Ishikawa (cell line): ENCODE measurements around the gene FARS2.

Experiments
- CEBPB ChIP-seq: IDR thresholded peaks from 2 replicates; pipeline ENCODE4 v1.6.1; 2012
- CREB1 ChIP-seq: IDR thresholded peaks from 2 replicates; pipeline ENCODE4 v1.6.1; 2012; ENCODE audit warnings: low read depth
- EGR1 ChIP-seq: IDR thresholded peaks from 2 replicates; pipeline ENCODE4 v1.6.1; 2012
- EP300 ChIP-seq: IDR thresholded peaks from 2 replicates; pipeline ENCODE4 v1.6.1; 2012; ENCODE audit warnings: borderline replicate concordance
- FOXM1 ChIP-seq: IDR thresholded peaks from 2 replicates; pipeline ENCODE4 v1.6.1; 2012; ENCODE audit warnings: low read depth, borderline replicate concordance
- NFIC ChIP-seq: IDR thresholded peaks from 2 replicates; pipeline ENCODE4 v1.6.1; 2012
- RAD21 ChIP-seq: IDR thresholded peaks from 2 replicates; pipeline ENCODE4 v1.6.1; 2012; ENCODE audit warnings: low read depth
- TAF1 ChIP-seq: IDR thresholded peaks from 2 replicates; pipeline ENCODE4 v1.6.1; 2012; ENCODE audit warnings: low read depth, mild to moderate bottlenecking
- TCF12 ChIP-seq: IDR thresholded peaks from 2 replicates; pipeline ENCODE4 v1.6.1; 2012; ENCODE audit warnings: low read depth
- TEAD4 ChIP-seq: IDR thresholded peaks from 2 replicates; pipeline ENCODE4 v1.6.1; 2012
- YY1 ChIP-seq: IDR thresholded peaks from 2 replicates; pipeline ENCODE4 v1.6.1; 2012; ENCODE audit warnings: low read depth
- ZBTB7A ChIP-seq: IDR thresholded peaks from 2 replicates; pipeline ENCODE4 v1.6.1; 2012; ENCODE audit warnings: low read depth
- TF ChIP-seq, protein P1 (sequence below): IDR thresholded peaks from 2 replicates; pipeline ENCODE4 v1.6.1; 2012
- TF ChIP-seq, protein P2 (sequence below): IDR thresholded peaks from 2 replicates; pipeline ENCODE4 v1.6.1; 2012; ENCODE audit warnings: low read depth, mild to moderate bottlenecking
- TF ChIP-seq, protein P3 (sequence below): IDR thresholded peaks from 2 replicates; pipeline ENCODE4 v1.6.1; 2012

The FARS2 gene

DNA sequence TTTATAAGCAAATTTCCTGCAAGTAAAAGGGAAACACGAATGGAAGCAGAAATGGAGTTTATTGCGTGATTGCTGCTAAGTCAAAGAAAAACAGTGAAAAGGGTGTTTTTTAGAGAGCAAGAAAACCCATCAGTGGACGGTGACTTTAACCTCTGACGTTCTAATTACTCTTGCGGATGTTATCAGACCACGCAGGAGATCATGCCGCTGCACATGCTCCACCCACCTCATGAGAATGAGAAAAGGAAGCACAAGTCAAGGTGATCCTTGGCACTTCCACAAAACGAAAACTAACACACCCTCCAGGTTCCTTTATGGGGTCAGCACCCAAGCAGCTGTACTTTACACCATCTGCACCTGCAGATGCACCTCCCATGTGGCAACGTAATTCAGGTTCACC is 45.5 kb upstream of the FARS2 start:
- no peak for TF ChIP-seq RAD21
- TF ChIP-seq YY1 = no peak
- TF ChIP-seq ZBTB7A = no peak
- TF ChIP-seq TEAD4 = no peak
- TF ChIP-seq EGR1 = no peak
- TF ChIP-seq FOXM1 = no peak
- no peak for TF ChIP-seq CEBPB
- TF ChIP-seq CREB1 = no peak
- TF ChIP-seq, protein P1, sequence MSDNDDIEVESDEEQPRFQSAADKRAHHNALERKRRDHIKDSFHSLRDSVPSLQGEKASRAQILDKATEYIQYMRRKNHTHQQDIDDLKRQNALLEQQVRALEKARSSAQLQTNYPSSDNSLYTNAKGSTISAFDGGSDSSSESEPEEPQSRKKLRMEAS = no peak
- TF ChIP-seq, protein P2, sequence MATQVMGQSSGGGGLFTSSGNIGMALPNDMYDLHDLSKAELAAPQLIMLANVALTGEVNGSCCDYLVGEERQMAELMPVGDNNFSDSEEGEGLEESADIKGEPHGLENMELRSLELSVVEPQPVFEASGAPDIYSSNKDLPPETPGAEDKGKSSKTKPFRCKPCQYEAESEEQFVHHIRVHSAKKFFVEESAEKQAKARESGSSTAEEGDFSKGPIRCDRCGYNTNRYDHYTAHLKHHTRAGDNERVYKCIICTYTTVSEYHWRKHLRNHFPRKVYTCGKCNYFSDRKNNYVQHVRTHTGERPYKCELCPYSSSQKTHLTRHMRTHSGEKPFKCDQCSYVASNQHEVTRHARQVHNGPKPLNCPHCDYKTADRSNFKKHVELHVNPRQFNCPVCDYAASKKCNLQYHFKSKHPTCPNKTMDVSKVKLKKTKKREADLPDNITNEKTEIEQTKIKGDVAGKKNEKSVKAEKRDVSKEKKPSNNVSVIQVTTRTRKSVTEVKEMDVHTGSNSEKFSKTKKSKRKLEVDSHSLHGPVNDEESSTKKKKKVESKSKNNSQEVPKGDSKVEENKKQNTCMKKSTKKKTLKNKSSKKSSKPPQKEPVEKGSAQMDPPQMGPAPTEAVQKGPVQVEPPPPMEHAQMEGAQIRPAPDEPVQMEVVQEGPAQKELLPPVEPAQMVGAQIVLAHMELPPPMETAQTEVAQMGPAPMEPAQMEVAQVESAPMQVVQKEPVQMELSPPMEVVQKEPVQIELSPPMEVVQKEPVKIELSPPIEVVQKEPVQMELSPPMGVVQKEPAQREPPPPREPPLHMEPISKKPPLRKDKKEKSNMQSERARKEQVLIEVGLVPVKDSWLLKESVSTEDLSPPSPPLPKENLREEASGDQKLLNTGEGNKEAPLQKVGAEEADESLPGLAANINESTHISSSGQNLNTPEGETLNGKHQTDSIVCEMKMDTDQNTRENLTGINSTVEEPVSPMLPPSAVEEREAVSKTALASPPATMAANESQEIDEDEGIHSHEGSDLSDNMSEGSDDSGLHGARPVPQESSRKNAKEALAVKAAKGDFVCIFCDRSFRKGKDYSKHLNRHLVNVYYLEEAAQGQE = no peak
- TF ChIP-seq NFIC = no peak
- TF ChIP-seq EP300 = no peak
- TF ChIP-seq, protein P3, sequence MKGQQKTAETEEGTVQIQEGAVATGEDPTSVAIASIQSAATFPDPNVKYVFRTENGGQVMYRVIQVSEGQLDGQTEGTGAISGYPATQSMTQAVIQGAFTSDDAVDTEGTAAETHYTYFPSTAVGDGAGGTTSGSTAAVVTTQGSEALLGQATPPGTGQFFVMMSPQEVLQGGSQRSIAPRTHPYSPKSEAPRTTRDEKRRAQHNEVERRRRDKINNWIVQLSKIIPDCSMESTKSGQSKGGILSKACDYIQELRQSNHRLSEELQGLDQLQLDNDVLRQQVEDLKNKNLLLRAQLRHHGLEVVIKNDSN = no peak
- TF ChIP-seq TAF1 = no peak
- no peak for TF ChIP-seq TCF12

DNA sequence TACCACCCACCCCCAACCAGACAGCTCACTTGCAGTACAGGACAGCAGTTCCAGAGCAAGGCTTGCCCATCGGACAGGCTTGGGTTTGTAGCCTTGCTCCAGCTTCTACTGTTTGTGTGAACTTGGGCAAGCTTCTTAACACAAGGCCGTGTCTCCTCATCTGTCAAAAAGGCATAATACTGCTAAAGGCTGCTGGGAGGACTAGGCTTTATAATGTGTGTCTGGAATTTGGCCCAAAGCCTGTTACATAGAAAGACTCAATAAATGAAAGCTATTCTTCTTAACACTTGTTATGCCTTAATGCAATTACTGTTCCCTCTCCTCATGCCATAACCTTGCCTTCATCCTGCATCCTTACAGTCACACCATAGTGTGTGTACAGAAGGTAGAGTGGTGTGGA is 44.0 kb upstream of the FARS2 start:
- TF ChIP-seq YY1 = no peak
- TF ChIP-seq EGR1 = no peak
- no peak for TF ChIP-seq ZBTB7A
- TF ChIP-seq EP300 = no peak
- TF ChIP-seq, protein P2 = no peak
- no peak for TF ChIP-seq TCF12
- no peak for TF ChIP-seq CREB1
- TF ChIP-seq, protein P1 = no peak
- TF ChIP-seq TEAD4 = no peak
- no peak for TF ChIP-seq RAD21
- no peak for TF ChIP-seq TAF1
- TF ChIP-seq NFIC = no peak
- TF ChIP-seq, protein P3 = no peak
- no peak for TF ChIP-seq FOXM1
- no peak for TF ChIP-seq CEBPB

DNA sequence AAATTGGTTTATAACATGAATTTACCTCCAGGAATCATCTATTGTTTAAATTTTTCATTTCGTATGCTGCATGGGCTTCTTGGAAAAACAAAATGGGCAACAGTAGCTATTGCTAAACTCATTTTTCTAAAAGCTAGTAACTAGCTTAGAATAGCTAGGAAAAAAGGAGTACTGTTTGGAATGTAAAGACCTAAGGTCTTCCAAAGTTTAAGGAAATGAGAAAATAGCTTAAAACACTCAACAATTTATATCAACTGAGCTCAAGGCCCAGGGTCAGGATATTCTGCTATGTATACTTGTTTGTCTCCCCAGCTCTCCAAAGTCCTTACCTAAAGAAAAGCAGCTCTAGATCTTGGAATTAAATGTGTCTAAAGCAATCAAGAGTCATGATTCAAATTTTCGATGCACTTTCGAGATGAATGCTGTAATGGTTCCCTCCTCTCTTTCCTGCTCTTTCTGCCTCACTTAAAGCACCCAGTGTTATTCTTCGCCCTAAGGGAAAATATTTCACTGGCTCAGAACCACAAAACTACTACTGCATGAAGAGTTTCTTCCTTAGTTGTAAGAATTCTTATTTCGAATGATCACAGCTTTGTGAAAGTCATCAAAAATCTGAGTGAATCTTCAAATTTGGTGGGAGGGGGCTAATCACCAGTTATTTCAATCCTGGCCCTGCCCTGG is 42.2 kb upstream of the FARS2 start:
- TF ChIP-seq, protein P3 = no peak
- TF ChIP-seq TCF12 (no peak), RAD21 (no peak), EGR1 (no peak), TAF1 (no peak), FOXM1 (no peak), TEAD4 (no peak), CEBPB (no peak), YY1 (no peak), NFIC (no peak), CREB1 (no peak), ZBTB7A (no peak), EP300 (no peak)
- TF ChIP-seq, protein P2 = no peak
- TF ChIP-seq, protein P1 = no peak
